ENCODE results near the gene ITLN2.

- TF ChIP-seq EZH2phosphoT487 (IDR thresholded peaks at IDR 0.05; ENCODE audit: unreplicated experiment) (no peak), EZH2 (IDR thresholded peaks at IDR 0.05; ENCODE audit: low read depth, unreplicated experiment) (no peak), POLR2AphosphoS5 (IDR thresholded peaks at IDR 0.05; ENCODE audit: low read depth) (no peak), CTCF (conservative IDR thresholded peaks at IDR 0.05; ENCODE audit: low read depth in 2 of 2) (no peak), REST (IDR thresholded peaks at IDR 0.05; ENCODE audit: unreplicated experiment) (no peak), CREB1 (CRISPR knock-in tag; IDR thresholded peaks at IDR 0.05; ENCODE audit: low read depth) (no peak), JUNB (IDR thresholded peaks at IDR 0.05; ENCODE audit: unreplicated experiment) (no peak), ZNF331 (CRISPR knock-in tag; IDR thresholded peaks at IDR 0.05; ENCODE audit: low read depth) (no peak), ETS1 (IDR thresholded peaks at IDR 0.05) (no peak), NANOG (IDR thresholded peaks at IDR 0.05; ENCODE audit: borderline replicate concordance) (no peak), ZNF462 (CRISPR knock-in tag; IDR thresholded peaks at IDR 0.05) (no peak), ZNF114 (CRISPR knock-in tag; IDR thresholded peaks at IDR 0.05) (no peak), STAT1 (IDR thresholded peaks at IDR 0.05; ENCODE audit: unreplicated experiment) (no peak)
Measured at GRCh38 chr1:160910170-160910750, 44.3 kb downstream of the ITLN2 start.
